GM12875 (cell line): ENCODE results near the gene PGLYRP4.

Experiments
- H3K4me3 ChIP-seq: one replicate; pipeline ENCODE4 v1.5.1; 2011; ENCODE audit warnings: low read depth, low read length, control low read depth
- CTCF ChIP-seq: IDR thresholded peaks from 2 replicates; pipeline ENCODE4 v1.5.1; 2011; ENCODE audit warnings: low read depth, mild to moderate bottlenecking, control low read depth, inconsistent platforms, low read length, moderate library complexity, borderline replicate concordance; ENCODE audit not compliant: insufficient read depth

Gene PGLYRP4

GRCh38 chr1:153312570-153313186, 36.0 kb downstream of the PGLYRP4 start, which contains the start of gene PGLYRP3:
Gene PGLYRP3 (minus strand): TSS chr1:153312952. CDS start chr1:153310665, 2,287 bp downstream.
- TF ChIP-seq CTCF: no peak
- no peak within 1 kb of the TSS for H3K4me3 ChIP-seq

- TF ChIP-seq CTCF: no peak
- H3K4me3 ChIP-seq: no peak overlapping the region
Observed at GRCh38 chr1:153310526-153310925, 38.1 kb downstream of the PGLYRP4 start.

- no peak overlapping the region for H3K4me3 ChIP-seq
- TF ChIP-seq CTCF: no peak
Observed at GRCh38 chr1:153309441-153309840, 39.2 kb downstream of the PGLYRP4 start.

- no peak for TF ChIP-seq CTCF
- no peak overlapping the region for H3K4me3 ChIP-seq
Observed at GRCh38 chr1:153308540-153308939, 40.1 kb downstream of the PGLYRP4 start.

GRCh38 chr1:153307221-153307600, 41.4 kb downstream of the PGLYRP4 start:
- no peak for TF ChIP-seq CTCF
- H3K4me3 ChIP-seq: no peak overlapping the region

- no peak overlapping the region for H3K4me3 ChIP-seq
- TF ChIP-seq CTCF: no peak
Observed at GRCh38 chr1:153306303-153307220, 42.1 kb downstream of the PGLYRP4 start.

- TF ChIP-seq CTCF: no peak
- H3K4me3 ChIP-seq: no peak overlapping the region
Observed at GRCh38 chr1:153305682-153306081, 43.0 kb downstream of the PGLYRP4 start.
